Lung (tissue), 12 donors: ENCODE results near the gene ZNF70. TPM values are rescaled to one million over a fixed set of nuclear protein-coding genes. Genes with fewer than 3 reads are reported as not detected.

Experiments used
- ATAC-seq: fragments of 200-7000 bp; cut with Tn5 transposase; one replicate; pipeline ENCODE4 v1.9.1; 2020; ENCODE audit warnings: moderate number of reproducible peaks; ENCODE audit not compliant: insufficient read depth, low FRiP score
- DNase-seq, 3 donors: peaks; one replicate each; pipeline ENCODE4 v3.0.0-alpha.2; 2013 to 2017
- H3K27ac ChIP-seq, 2 donors: one replicate each; pipeline ENCODE4 v1.5.1; 2013; ENCODE audit warnings: mild to moderate bottlenecking in 2 of 2, moderate library complexity in 2 of 2, control low read depth in 1 of 2, inconsistent platforms in 1 of 2, low read depth in 1 of 2, low read length in 1 of 2
- H3K27me3 ChIP-seq, 3 donors: one replicate each; pipeline ENCODE4 v1.5.1; 2013; ENCODE audit warnings: low read length in 2 of 3; ENCODE audit not compliant: control insufficient read depth in 3 of 3, insufficient read depth in 3 of 3
- H3K36me3 ChIP-seq, 4 donors: one replicate each; pipeline ENCODE4 v1.5.1; 2013; ENCODE audit warnings: low read length in 4 of 4, mild to moderate bottlenecking in 1 of 4, moderate library complexity in 1 of 4; ENCODE audit not compliant: control insufficient read depth in 4 of 4, insufficient read depth in 4 of 4
- H3K4me1 ChIP-seq, 5 donors: one replicate each; pipeline ENCODE4 v1.5.1; 2013; ENCODE audit warnings: low read length in 5 of 5, mild to moderate bottlenecking in 2 of 5, moderate library complexity in 1 of 5; ENCODE audit not compliant: control insufficient read depth in 5 of 5, insufficient read depth in 5 of 5
- H3K4me3 ChIP-seq: one replicate; pipeline ENCODE4 v1.5.1; 2013; ENCODE audit warnings: mild to moderate bottlenecking, control low read depth, moderate library complexity
- H3K9ac ChIP-seq, 2 donors: one replicate each; pipeline ENCODE4 v1.5.1; 2013; ENCODE audit warnings: low read length in 2 of 2, control low read depth in 1 of 2; ENCODE audit not compliant: insufficient read depth in 1 of 2
- H3K9me3 ChIP-seq, 4 donors: one replicate each; pipeline ENCODE4 v1.5.1; 2013; ENCODE audit warnings: low read length in 3 of 4, mild to moderate bottlenecking in 1 of 4, moderate library complexity in 1 of 4; ENCODE audit not compliant: control insufficient read depth in 4 of 4, insufficient read depth in 3 of 4
- WGBS, 2 donors: extraction: QIAGEN DNeasy Blood & Tissue Kit; methylation state at CpG; one replicate each; pipeline ENCODE4 v1.1.7; 2013; 5-methylcytosine and 5-hydroxymethylcytosine counted together
- polyA plus RNA-seq, 2 donors: library from polyadenylated mRNA; stranded (reverse); fragments of 200-250 nt; gene quantifications; one replicate each; pipeline ENCODE4 v1.2.1, GENCODE V29; 2013
- total RNA-seq, 2 donors: library from RNA; depleted of rRNA in 1 of 2; stranded (reverse); fragments of >200 nt in 1 of 2; gene quantifications; one replicate each; pipeline ENCODE4 v1.2.1, GENCODE V29; 2014 to 2021
- TF ChIP-seq, protein P1 (sequence below): IDR thresholded peaks from 2 replicates; pipeline ENCODE4 v1.5.1; 2012; ENCODE audit warnings: mild to moderate bottlenecking; ENCODE audit errors: control extremely low read depth, extremely low read depth
- donor health status: control.
- donor health status: control.
- donor health status: Bipolar disorder and iron deficiency.
- donor health status: healthy.
- donor health status: DM: yes; HTN: yes; CAD: no.

Gene ZNF70
- total and polyA plus RNA-seq, 4 donors: 0.98 to 6.9 (median 3.7) TPM

DNA sequence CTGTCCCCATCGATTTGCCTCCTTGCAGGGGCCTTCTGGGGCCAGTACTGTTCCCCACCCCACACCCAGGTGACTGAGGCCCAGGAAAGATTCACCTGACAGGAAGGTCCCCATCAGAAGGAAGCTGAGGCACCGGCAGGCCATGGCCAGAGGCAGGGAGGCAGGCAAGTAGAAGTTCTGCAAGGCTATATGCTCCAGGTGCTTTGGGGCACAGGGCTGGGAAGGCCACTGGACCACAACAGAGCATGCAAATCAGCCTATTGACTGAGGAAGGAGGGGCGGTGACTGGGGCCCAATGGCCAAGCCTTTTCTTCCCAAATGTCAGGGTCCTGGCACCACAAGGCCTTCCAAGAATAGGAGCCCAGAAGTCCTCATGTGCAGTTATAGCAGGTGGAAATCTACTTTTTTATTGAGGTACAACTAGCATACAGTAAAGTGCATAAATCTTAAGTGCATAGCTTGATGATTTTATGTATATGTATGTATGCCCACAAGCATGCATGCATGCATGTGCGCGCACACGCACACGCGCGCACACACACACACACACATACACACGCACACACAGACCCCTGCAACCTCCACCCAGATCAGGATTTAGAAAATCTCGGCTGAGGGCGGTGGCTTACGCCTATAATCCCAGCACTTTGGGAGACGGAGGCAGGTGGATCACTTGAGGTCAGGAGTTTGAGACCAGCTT lies 3.5 kb upstream of the ZNF70 start, which contains the start of gene VPREB3:
Gene VPREB3 (minus strand): TSS at position 206 of the 700 bp plus-strand sequence. CDS start 62 bp downstream, at position 144.
- DNase-seq: no peak
- H3K27ac ChIP-seq: no peak within 1 kb of the TSS
- ATAC-seq: no peak
- no peaks in the 10 kb centered on the region for H3K36me3 ChIP-seq
- no peak within 1 kb of the TSS for H3K4me3 ChIP-seq
- no peak within 1 kb of the TSS for H3K9ac ChIP-seq
- H3K9me3 ChIP-seq: no peaks in the 10 kb centered on the region
- WGBS, 2 donors: 82 to 90% methylated on average over 14 of the region's 14 CpGs
- peaks cover 0 to 16% (median 4%) of the 10 kb centered on the region in 5 donors for H3K4me1 ChIP-seq
- no peaks in the 10 kb centered on the region for H3K27me3 ChIP-seq
- TF ChIP-seq, protein P1, sequence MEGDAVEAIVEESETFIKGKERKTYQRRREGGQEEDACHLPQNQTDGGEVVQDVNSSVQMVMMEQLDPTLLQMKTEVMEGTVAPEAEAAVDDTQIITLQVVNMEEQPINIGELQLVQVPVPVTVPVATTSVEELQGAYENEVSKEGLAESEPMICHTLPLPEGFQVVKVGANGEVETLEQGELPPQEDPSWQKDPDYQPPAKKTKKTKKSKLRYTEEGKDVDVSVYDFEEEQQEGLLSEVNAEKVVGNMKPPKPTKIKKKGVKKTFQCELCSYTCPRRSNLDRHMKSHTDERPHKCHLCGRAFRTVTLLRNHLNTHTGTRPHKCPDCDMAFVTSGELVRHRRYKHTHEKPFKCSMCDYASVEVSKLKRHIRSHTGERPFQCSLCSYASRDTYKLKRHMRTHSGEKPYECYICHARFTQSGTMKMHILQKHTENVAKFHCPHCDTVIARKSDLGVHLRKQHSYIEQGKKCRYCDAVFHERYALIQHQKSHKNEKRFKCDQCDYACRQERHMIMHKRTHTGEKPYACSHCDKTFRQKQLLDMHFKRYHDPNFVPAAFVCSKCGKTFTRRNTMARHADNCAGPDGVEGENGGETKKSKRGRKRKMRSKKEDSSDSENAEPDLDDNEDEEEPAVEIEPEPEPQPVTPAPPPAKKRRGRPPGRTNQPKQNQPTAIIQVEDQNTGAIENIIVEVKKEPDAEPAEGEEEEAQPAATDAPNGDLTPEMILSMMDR: no peak

DNA sequence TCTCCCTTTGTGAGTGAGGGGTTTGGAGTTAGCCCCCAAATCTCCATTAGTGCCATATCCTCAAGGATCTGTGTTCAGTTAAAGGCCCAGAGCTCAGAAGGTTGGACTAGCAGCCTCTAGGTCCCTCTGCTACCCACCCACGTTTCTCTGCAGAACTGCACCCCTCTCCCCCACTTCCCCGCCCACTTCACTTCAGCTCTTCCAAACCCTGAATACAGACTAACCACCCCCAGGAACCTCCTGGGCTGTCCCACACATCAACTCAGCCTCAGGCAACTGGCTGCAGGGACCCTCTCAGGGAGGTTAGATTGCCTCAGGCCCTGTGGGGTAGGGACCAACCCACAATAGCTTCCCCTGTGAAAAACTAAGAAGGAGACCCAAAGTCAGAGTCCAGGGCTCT lies 2.5 kb upstream of the ZNF70 start:
- TF ChIP-seq, protein P1: no peak
- H3K27ac ChIP-seq: no peak overlapping the region
- no peak overlapping the region for H3K4me3 ChIP-seq
- WGBS, 2 donors: 68 to 77% methylated on average over 2 of the region's 2 CpGs
- no peaks in the 10 kb centered on the region for H3K27me3 ChIP-seq
- no peaks in the 10 kb centered on the region for H3K9me3 ChIP-seq
- no peak overlapping the region for H3K9ac ChIP-seq
- no peaks in the 10 kb centered on the region for H3K36me3 ChIP-seq
- no peak for DNase-seq
- H3K4me1 ChIP-seq: peaks cover 0 to 16% (median 4%) of the 10 kb centered on the region in 5 donors
- ATAC-seq: no peak

DNA sequence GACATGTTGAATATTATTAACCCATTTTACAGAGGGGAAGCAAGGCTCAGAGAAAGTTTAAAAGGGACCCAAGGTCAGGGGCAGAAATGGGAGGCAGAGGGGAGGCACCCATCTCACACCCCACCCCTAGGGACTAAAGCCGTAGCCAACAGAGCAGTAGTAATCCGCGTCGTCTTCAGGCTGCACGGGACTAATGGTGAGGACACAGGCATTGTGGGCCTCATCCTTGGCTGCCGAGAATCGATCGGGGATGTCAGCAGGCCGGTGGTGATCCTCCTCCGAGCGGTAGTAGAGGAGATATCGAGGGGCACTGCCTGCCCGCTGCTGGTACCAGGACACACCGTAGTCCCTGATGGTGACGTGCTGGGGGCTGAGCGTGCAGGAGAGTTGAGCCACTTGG lies 1.8 kb upstream of the ZNF70 start:
- Histone ChIP-seq H3K9ac (no peak overlapping the region), H3K36me3 (no peaks in the 10 kb centered on the region), H3K27ac (no peak overlapping the region), H3K4me1 (peaks cover 0 to 16% (median 4%) of the 10 kb centered on the region in 5 donors), H3K27me3 (no peaks in the 10 kb centered on the region), H3K9me3 (no peaks in the 10 kb centered on the region), H3K4me3 (no peak overlapping the region)
- DNase-seq (no peak), ATAC-seq (no peak)
- TF ChIP-seq, protein P1: no peak
- 95 to 96% methylated on average over 16 of the region's 16 CpGs for WGBS, 2 donors
